WTC11 (cell line): ENCODE results near the gene RNASE7.
A peak's percentile ranks its signal among the peaks of the same experiment; 100 is the strongest.

ENCODE experiments used
- ATF6 ChIP-seq: sonication (generic); formaldehyde crosslinking; IDR thresholded peaks from 2 replicates; pipeline ENCODE4 v1.8.1; 2023; ENCODE audit warnings: mild to moderate bottlenecking, missing genetic modification reagents
- CTCF ChIP-seq: fragments of 200-600 bp; IDR thresholded peaks from 2 replicates; pipeline ENCODE4 v1.8.0; 2022; ENCODE audit warnings: antibody characterized with exemption
- MAX ChIP-seq: sonication (generic); formaldehyde crosslinking; IDR thresholded peaks from 2 replicates; pipeline ENCODE4 v1.8.0; 2022; ENCODE audit warnings: mild to moderate bottlenecking, missing genetic modification reagents
- NR2C2 ChIP-seq: sonication (generic); formaldehyde crosslinking; IDR thresholded peaks from 2 replicates; pipeline ENCODE4 v1.8.0; 2022; ENCODE audit warnings: mild to moderate bottlenecking, missing genetic modification reagents
- SP1 ChIP-seq: sonication (generic); formaldehyde crosslinking; conservative IDR thresholded peaks from 2 replicates; pipeline ENCODE4 v1.8.1; 2022; ENCODE audit warnings: missing genetic modification reagents

DNA sequence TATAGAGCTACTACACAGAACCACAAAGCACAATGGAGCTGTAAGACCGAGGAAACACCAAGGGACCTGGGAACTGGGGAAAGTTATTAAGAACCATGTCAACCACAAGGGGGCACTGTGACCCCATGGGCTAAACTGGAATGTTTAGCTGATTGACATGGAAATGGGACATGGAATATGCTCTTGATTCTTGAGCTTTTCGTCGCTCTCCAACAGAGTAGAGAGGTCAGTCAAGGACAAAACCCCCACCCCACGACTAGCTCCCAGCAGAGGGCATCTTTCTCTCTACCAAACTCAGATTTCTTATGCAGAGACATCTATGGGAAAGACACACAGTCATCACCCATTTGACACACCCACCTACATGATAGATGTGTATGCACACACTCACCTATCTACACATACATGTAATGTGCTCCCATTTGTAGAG lies 27.4 kb upstream of the RNASE7 start:
- peak; percentile 84 for TF ChIP-seq CTCF
- no peak for TF ChIP-seq SP1 (CRISPR knock-in tag)
- TF ChIP-seq MAX, result no peak
- TF ChIP-seq ATF6 (CRISPR knock-in tag), result no peak
- TF ChIP-seq NR2C2 (CRISPR knock-in tag), result no peak
